GM23338 (cell line): Measurements from ENCODE around the gene SETSIP. TPM values are rescaled to one million over a fixed set of nuclear protein-coding genes. Genes with fewer than 3 reads are reported as not detected.

Experiments
- ATAC-seq: fragments of 200-7000 bp; cut with Tn5 transposase; 3 replicates; pipeline ENCODE4 v1.9.1; 2020
- DNase-seq: peaks from one replicate; pipeline ENCODE4 v3.0.0-alpha.2; 2015; ENCODE audit warnings: low spot score
- H2AFZ ChIP-seq: fragments of 200-600 bp; sonication (generic); 2 replicates; pipeline ENCODE4 v1.8.0; 2016; ENCODE audit warnings: antibody characterized with exemption, mild to moderate bottlenecking, moderate library complexity
- H3F3A ChIP-seq: fragments of 200-600 bp; sonication (generic); replicated peaks from 2 replicates; pipeline ENCODE4 v1.8.0; 2017; ENCODE audit warnings: antibody characterized with exemption, mixed run types, low read depth
- H3K27ac ChIP-seq: fragments of 200-600 bp; sonication (generic); 2 replicates; pipeline ENCODE4 v1.6.1; 2016; ENCODE audit warnings: low read depth
- H3K27me3 ChIP-seq: fragments of 200-600 bp; sonication (generic); 2 replicates; pipeline ENCODE4 v1.8.0; 2016; ENCODE audit warnings: mild to moderate bottlenecking, mixed run types, moderate library complexity; ENCODE audit not compliant: insufficient read depth
- H3K36me3 ChIP-seq: fragments of 200-600 bp; sonication (generic); 2 replicates; pipeline ENCODE4 v1.8.0; 2016; ENCODE audit warnings: mild to moderate bottlenecking; ENCODE audit not compliant: insufficient read depth
- H3K4me1 ChIP-seq: fragments of 200-600 bp; sonication (generic); 2 replicates; pipeline ENCODE4 v1.8.0; 2016; ENCODE audit warnings: mild to moderate bottlenecking, moderate library complexity; ENCODE audit not compliant: insufficient read depth
- H3K4me2 ChIP-seq: fragments of 200-600 bp; sonication (generic); 2 replicates; pipeline ENCODE4 v1.7.1; 2017; ENCODE audit warnings: mixed run types
- H3K4me3 ChIP-seq: fragments of 200-600 bp; sonication (generic); 2 replicates; pipeline ENCODE4 v1.6.1; 2016; ENCODE audit warnings: mixed run types
- H3K79me2 ChIP-seq: fragments of 200-600 bp; sonication (generic); replicated peaks from 2 replicates; pipeline ENCODE4 v1.8.0; 2017; ENCODE audit warnings: mild to moderate bottlenecking; ENCODE audit not compliant: insufficient read depth
- H3K9me2 ChIP-seq: fragments of 200-600 bp; sonication (generic); 2 replicates; pipeline ENCODE4 v1.8.0; 2017; ENCODE audit not compliant: insufficient read depth
- H4K20me1 ChIP-seq: fragments of 200-600 bp; sonication (generic); replicated peaks from 2 replicates; pipeline ENCODE4 v1.8.0; 2017; ENCODE audit warnings: mild to moderate bottlenecking; ENCODE audit not compliant: insufficient read depth
- H3K27ac Mint-ChIP-seq: 2 replicates; pipeline ENCODE4 v1.8.0; 2020; ENCODE audit warnings: inconsistent platforms, mild to moderate bottlenecking, moderate library complexity, mixed read lengths
- H3K27me3 Mint-ChIP-seq: 3 replicates; pipeline ENCODE4 v1.8.0; 2022; ENCODE audit warnings: low read depth, mild to moderate bottlenecking, moderate library complexity, mixed read lengths, inconsistent platforms; ENCODE audit not compliant: insufficient read depth, poor library complexity
- H3K36me3 Mint-ChIP-seq: 3 replicates; pipeline ENCODE4 v1.8.0; 2021; ENCODE audit warnings: low read depth, mild to moderate bottlenecking, inconsistent platforms, moderate library complexity, mixed read lengths
- H3K4me1 Mint-ChIP-seq: 3 replicates; pipeline ENCODE4 v1.8.0; 2020; ENCODE audit warnings: mild to moderate bottlenecking, inconsistent platforms, mixed read lengths
- H3K4me3 Mint-ChIP-seq: 3 replicates; pipeline ENCODE4 v1.8.0; 2021; ENCODE audit warnings: moderate library complexity, mild to moderate bottlenecking, inconsistent platforms, mixed read lengths
- H3K9me3 Mint-ChIP-seq: 3 replicates; pipeline ENCODE4 v1.8.0; 2020; ENCODE audit warnings: moderate library complexity, mild to moderate bottlenecking, inconsistent platforms, mixed read lengths
- CREB1 ChIP-seq: fragments of 250-450 bp; sonication (Bioruptor Pico); IDR thresholded peaks from 2 replicates; pipeline ENCODE4 v1.5.0; 2020; ENCODE audit warnings: low read depth, mild to moderate bottlenecking, moderate library complexity
- EZH2 ChIP-seq: fragments of 200-600 bp; sonication (generic); IDR thresholded peaks from one replicate; pipeline ENCODE4 v1.8.0; 2017; ENCODE audit warnings: antibody characterized with exemption, mild to moderate bottlenecking, low read depth; ENCODE audit not compliant: unreplicated experiment
- JUNB ChIP-seq: IDR thresholded peaks from one replicate; pipeline ENCODE4 v1.6.1; 2016; ENCODE audit warnings: antibody characterized with exemption; ENCODE audit not compliant: unreplicated experiment
- NANOG ChIP-seq: IDR thresholded peaks from 2 replicates; pipeline ENCODE4 v1.6.1; 2016; ENCODE audit warnings: antibody characterized with exemption, borderline replicate concordance
- STAT1 ChIP-seq: IDR thresholded peaks from one replicate; pipeline ENCODE4 v1.6.1; 2016; ENCODE audit warnings: antibody characterized with exemption; ENCODE audit not compliant: unreplicated experiment
- ZNF114 ChIP-seq: fragments of 250-450 bp; sonication (Bioruptor Pico); IDR thresholded peaks from 2 replicates; pipeline ENCODE4 v1.5.0; 2020; ENCODE audit warnings: mild to moderate bottlenecking, moderate library complexity
- ZNF331 ChIP-seq: fragments of 250-450 bp; sonication (Bioruptor Pico); IDR thresholded peaks from 2 replicates; pipeline ENCODE4 v1.5.0; 2020; ENCODE audit warnings: low read depth, mild to moderate bottlenecking, moderate library complexity
- polyA plus RNA-seq: library from polyadenylated mRNA; unstranded; fragments of >200 nt; fragmentation: Nextera tagmentation; extraction: Ambion mirVana; gene quantifications from 2 replicates; pipeline ENCODE4 v1.2.1, GENCODE V29; 2016
- total RNA-seq: library from RNA; depleted of rRNA; stranded (reverse); fragments of >200 nt; shearing (Covaris generic); gene quantifications from 2 replicates; pipeline ENCODE4 v1.2.3, GENCODE V29; 2014
- TF ChIP-seq, protein P1 (sequence below), 2 experiments: fragments of 200-600 bp in 1 of 2; sonication (generic) in 1 of 2; conservative IDR thresholded peaks; 2 replicates each; pipeline versions ENCODE4 v1.5.1 to v1.6.1; 2016 to 2017; ENCODE audit warnings: antibody characterized with exemption in 2 of 2, low read depth in 2 of 2, mild to moderate bottlenecking in 2 of 2, moderate library complexity in 1 of 2
- TF ChIP-seq, protein P2 (sequence below): IDR thresholded peaks from 2 replicates; pipeline ENCODE4 v1.6.1; 2016; ENCODE audit warnings: antibody characterized with exemption
- TF ChIP-seq, protein P3 (sequence below): IDR thresholded peaks from one replicate; pipeline ENCODE4 v1.6.1; 2018; ENCODE audit warnings: antibody characterized with exemption; ENCODE audit not compliant: unreplicated experiment
- TF ChIP-seq, protein P4 (sequence below): fragments of 250-450 bp; sonication (Bioruptor Pico); IDR thresholded peaks from 2 replicates; pipeline ENCODE4 v1.5.0; 2020; ENCODE audit warnings: mild to moderate bottlenecking, moderate library complexity

Gene SETSIP
- total and polyA plus RNA-seq, 2 experiments from 2014 or later: 0.92 to 0.94 TPM

DNA sequence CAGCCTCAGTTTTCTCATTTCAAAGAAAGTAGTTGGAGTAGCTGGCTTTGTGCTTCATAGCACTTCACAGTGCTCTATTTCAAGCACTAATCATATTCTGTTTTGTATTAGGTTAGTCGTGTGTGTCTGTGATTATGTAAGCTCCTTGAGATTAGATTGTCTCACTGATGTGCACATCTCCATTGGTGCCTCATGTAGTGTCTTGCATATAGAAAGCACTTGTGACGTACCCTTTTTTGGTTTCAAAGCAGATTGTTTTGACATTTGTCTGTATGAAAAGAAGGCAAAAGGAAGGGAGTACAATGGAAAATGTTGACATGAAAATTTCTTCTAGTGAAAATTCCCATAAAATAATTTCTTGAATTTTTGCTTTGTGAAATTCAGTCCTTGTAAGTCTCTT, 18.9 kb upstream of the SETSIP start (continued):
- TF ChIP-seq, protein P1, sequence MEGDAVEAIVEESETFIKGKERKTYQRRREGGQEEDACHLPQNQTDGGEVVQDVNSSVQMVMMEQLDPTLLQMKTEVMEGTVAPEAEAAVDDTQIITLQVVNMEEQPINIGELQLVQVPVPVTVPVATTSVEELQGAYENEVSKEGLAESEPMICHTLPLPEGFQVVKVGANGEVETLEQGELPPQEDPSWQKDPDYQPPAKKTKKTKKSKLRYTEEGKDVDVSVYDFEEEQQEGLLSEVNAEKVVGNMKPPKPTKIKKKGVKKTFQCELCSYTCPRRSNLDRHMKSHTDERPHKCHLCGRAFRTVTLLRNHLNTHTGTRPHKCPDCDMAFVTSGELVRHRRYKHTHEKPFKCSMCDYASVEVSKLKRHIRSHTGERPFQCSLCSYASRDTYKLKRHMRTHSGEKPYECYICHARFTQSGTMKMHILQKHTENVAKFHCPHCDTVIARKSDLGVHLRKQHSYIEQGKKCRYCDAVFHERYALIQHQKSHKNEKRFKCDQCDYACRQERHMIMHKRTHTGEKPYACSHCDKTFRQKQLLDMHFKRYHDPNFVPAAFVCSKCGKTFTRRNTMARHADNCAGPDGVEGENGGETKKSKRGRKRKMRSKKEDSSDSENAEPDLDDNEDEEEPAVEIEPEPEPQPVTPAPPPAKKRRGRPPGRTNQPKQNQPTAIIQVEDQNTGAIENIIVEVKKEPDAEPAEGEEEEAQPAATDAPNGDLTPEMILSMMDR (conservative IDR thresholded peaks at IDR 0.05; ENCODE audit: low read depth in 2 of 2): no peak
- no peak for TF ChIP-seq JUNB
- TF ChIP-seq EZH2: no peak
- no peak for TF ChIP-seq STAT1
- TF ChIP-seq, protein P2, sequence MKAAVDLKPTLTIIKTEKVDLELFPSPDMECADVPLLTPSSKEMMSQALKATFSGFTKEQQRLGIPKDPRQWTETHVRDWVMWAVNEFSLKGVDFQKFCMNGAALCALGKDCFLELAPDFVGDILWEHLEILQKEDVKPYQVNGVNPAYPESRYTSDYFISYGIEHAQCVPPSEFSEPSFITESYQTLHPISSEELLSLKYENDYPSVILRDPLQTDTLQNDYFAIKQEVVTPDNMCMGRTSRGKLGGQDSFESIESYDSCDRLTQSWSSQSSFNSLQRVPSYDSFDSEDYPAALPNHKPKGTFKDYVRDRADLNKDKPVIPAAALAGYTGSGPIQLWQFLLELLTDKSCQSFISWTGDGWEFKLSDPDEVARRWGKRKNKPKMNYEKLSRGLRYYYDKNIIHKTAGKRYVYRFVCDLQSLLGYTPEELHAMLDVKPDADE: no peak

DNA sequence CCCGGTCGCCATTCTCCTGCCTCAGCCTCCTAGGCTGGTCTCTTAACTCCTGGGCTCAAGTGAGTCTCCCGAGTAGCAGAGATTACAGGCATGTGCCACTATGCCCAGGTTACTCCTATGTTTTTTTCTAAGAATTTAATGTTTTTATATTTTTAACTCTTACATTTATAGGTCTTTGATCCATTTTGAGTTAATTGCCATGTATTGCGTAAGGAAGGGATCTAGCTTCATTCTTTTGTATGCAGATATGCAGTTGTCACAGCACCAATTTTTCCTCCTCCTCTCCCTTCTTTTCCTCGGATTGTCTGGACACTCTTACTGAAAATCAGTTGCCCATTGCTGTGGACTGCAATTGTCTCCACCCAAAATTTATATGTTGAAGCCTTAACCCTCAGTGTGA, 16.4 kb upstream of the SETSIP start:
- DNase-seq (no peak), ATAC-seq (no peak)
- Histone ChIP-seq H3K79me2 (no peaks in the 10 kb centered on the region), H3K4me2 (no peak overlapping the region), H3K36me3 (no peaks in the 10 kb centered on the region; the same call in 1 of the 2 replicates), H3K27me3 (no peaks in the 10 kb centered on the region), H3K9me2 (no peaks in the 10 kb centered on the region), H3F3A (no peaks in the 10 kb centered on the region), H3K27ac (no peak overlapping the region), H3K4me3 (no peak overlapping the region), H2AFZ (no peak overlapping the region), H3K4me1 (no peaks in the 10 kb centered on the region), H4K20me1 (no peaks in the 10 kb centered on the region)
- peaks cover 2% of the 10 kb centered on the region for H3K27me3 Mint-ChIP-seq
- H3K27ac Mint-ChIP-seq: no peak overlapping the region
- H3K36me3 Mint-ChIP-seq: peaks cover 6% of the 10 kb centered on the region; the same call in 2 of the 3 replicates
- no peak overlapping the region for H3K4me3 Mint-ChIP-seq
- H3K4me1 Mint-ChIP-seq: peaks cover 2% of the 10 kb centered on the region
- H3K9me3 Mint-ChIP-seq: peaks cover 5% of the 10 kb centered on the region
- TF ChIP-seq, protein P3, sequence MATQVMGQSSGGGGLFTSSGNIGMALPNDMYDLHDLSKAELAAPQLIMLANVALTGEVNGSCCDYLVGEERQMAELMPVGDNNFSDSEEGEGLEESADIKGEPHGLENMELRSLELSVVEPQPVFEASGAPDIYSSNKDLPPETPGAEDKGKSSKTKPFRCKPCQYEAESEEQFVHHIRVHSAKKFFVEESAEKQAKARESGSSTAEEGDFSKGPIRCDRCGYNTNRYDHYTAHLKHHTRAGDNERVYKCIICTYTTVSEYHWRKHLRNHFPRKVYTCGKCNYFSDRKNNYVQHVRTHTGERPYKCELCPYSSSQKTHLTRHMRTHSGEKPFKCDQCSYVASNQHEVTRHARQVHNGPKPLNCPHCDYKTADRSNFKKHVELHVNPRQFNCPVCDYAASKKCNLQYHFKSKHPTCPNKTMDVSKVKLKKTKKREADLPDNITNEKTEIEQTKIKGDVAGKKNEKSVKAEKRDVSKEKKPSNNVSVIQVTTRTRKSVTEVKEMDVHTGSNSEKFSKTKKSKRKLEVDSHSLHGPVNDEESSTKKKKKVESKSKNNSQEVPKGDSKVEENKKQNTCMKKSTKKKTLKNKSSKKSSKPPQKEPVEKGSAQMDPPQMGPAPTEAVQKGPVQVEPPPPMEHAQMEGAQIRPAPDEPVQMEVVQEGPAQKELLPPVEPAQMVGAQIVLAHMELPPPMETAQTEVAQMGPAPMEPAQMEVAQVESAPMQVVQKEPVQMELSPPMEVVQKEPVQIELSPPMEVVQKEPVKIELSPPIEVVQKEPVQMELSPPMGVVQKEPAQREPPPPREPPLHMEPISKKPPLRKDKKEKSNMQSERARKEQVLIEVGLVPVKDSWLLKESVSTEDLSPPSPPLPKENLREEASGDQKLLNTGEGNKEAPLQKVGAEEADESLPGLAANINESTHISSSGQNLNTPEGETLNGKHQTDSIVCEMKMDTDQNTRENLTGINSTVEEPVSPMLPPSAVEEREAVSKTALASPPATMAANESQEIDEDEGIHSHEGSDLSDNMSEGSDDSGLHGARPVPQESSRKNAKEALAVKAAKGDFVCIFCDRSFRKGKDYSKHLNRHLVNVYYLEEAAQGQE: no peak
- TF ChIP-seq JUNB (no peak), ZNF114 (CRISPR knock-in tag) (no peak), ZNF331 (CRISPR knock-in tag) (no peak), EZH2 (no peak), NANOG (no peak), CREB1 (no peak)
- TF ChIP-seq, protein P4, sequence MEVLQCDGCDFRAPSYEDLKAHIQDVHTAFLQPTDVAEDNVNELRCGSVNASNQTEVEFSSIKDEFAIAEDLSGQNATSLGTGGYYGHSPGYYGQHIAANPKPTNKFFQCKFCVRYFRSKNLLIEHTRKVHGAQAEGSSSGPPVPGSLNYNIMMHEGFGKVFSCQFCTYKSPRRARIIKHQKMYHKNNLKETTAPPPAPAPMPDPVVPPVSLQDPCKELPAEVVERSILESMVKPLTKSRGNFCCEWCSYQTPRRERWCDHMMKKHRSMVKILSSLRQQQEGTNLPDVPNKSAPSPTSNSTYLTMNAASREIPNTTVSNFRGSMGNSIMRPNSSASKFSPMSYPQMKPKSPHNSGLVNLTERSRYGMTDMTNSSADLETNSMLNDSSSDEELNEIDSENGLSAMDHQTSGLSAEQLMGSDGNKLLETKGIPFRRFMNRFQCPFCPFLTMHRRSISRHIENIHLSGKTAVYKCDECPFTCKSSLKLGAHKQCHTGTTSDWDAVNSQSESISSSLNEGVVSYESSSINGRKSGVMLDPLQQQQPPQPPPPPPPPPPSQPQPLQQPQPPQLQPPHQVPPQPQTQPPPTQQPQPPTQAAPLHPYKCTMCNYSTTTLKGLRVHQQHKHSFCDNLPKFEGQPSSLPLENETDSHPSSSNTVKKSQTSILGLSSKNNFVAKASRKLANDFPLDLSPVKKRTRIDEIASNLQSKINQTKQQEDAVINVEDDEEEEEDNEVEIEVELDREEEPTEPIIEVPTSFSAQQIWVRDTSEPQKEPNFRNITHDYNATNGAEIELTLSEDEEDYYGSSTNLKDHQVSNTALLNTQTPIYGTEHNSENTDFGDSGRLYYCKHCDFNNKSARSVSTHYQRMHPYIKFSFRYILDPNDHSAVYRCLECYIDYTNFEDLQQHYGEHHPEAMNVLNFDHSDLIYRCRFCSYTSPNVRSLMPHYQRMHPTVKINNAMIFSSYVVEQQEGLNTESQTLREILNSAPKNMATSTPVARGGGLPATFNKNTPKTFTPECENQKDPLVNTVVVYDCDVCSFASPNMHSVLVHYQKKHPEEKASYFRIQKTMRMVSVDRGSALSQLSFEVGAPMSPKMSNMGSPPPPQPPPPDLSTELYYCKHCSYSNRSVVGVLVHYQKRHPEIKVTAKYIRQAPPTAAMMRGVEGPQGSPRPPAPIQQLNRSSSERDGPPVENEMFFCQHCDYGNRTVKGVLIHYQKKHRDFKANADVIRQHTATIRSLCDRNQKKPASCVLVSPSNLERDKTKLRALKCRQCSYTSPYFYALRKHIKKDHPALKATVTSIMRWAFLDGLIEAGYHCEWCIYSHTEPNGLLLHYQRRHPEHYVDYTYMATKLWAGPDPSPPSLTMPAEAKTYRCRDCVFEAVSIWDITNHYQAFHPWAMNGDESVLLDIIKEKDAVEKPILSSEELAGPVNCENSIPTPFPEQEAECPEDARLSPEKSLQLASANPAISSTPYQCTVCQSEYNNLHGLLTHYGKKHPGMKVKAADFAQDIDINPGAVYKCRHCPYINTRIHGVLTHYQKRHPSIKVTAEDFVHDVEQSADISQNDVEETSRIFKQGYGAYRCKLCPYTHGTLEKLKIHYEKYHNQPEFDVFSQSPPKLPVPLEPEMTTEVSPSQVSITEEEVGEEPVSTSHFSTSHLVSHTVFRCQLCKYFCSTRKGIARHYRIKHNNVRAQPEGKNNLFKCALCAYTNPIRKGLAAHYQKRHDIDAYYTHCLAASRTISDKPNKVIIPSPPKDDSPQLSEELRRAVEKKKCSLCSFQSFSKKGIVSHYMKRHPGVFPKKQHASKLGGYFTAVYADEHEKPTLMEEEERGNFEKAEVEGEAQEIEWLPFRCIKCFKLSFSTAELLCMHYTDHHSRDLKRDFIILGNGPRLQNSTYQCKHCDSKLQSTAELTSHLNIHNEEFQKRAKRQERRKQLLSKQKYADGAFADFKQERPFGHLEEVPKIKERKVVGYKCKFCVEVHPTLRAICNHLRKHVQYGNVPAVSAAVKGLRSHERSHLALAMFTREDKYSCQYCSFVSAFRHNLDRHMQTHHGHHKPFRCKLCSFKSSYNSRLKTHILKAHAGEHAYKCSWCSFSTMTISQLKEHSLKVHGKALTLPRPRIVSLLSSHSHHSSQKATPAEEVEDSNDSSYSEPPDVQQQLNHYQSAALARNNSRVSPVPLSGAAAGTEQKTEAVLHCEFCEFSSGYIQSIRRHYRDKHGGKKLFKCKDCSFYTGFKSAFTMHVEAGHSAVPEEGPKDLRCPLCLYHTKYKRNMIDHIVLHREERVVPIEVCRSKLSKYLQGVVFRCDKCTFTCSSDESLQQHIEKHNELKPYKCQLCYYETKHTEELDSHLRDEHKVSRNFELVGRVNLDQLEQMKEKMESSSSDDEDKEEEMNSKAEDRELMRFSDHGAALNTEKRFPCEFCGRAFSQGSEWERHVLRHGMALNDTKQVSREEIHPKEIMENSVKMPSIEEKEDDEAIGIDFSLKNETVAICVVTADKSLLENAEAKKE (CRISPR knock-in tag): no peak
- TF ChIP-seq, protein P2: no peak
